Ovary (tissue), 3 donors: ENCODE measurements around the gene KLHL28.

Source experiments
- POLR2A ChIP-seq: fragments of 450-650 bp; IDR thresholded peaks from one replicate; pipeline ENCODE4 v1.6.1; 2017; ENCODE audit warnings: antibody characterized with exemption, mild to moderate bottlenecking, moderate library complexity
- TF ChIP-seq, protein P1 (sequence below), 3 donors: fragments of 450-650 bp in 2 of 3; fragments of 200-600 bp in 1 of 3; IDR thresholded peaks; one replicate each; pipeline versions ENCODE4 v1.5.1 to v1.8.0; 2016 to 2022; ENCODE audit warnings: antibody characterized with exemption in 3 of 3, mild to moderate bottlenecking in 1 of 3
- donor health status: DM: no; HTN: no; CAD: no.

DNA sequence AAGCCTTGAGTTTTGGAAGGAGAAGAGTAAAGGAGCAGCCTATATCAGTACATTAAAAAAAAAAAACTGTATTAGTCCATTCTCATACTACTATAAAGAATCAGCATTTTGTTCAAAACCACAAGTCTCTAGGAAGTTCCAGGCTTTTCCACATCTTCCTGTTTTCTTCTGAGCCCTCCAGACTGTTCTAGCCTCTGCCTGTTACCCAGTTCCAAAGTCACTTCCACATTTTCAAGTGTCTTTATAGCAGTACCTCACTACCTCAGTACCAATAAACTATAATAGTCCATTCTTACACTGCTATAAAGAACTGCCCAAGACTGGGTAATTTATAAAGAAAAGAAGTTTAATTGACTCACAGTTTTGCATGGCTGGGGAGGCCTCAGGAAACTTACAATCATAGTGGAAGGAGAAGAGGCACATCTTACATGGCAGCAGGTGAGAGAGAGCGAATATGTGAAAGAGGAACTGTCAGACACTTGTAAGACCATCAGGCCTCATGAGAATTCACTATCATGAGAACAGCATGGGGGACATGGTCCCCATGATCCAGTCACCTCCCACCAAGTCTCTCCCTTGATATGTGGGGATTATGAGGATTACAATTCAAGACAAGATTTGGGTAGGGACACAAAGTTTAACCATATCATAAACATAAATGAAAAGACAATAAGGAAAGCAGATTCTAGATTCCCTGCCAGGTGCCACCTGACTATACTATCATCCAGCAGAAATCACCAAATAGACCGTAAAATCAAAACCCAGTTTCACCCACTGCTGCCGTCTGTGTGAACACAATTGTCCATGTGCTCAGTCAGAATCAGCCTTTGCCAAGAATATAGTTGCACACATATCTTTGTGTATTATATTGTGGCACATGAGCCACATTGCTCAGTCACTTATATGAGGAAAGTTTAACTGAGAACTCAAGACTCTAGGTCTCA is 28.0 kb upstream of the KLHL28 start:
- TF ChIP-seq, protein P1, sequence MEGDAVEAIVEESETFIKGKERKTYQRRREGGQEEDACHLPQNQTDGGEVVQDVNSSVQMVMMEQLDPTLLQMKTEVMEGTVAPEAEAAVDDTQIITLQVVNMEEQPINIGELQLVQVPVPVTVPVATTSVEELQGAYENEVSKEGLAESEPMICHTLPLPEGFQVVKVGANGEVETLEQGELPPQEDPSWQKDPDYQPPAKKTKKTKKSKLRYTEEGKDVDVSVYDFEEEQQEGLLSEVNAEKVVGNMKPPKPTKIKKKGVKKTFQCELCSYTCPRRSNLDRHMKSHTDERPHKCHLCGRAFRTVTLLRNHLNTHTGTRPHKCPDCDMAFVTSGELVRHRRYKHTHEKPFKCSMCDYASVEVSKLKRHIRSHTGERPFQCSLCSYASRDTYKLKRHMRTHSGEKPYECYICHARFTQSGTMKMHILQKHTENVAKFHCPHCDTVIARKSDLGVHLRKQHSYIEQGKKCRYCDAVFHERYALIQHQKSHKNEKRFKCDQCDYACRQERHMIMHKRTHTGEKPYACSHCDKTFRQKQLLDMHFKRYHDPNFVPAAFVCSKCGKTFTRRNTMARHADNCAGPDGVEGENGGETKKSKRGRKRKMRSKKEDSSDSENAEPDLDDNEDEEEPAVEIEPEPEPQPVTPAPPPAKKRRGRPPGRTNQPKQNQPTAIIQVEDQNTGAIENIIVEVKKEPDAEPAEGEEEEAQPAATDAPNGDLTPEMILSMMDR (IDR thresholded peaks at IDR 0.05) = no peak
- TF ChIP-seq POLR2A = no peak
